Stimulated activated naive B cell treated with anti-CD40 and anti-IgM and Interleukin-4, amounts not matched to agents 10 μg/mL and 1 μg/mL and 100 μg/mL, for 72 hours (primary cell): ENCODE data around the gene TMEM45A.
"Not testable (repeated sequence)": the region's sequence is repeated elsewhere in the genome, so short reads cannot be mapped to it uniquely, and the experiment has no call there.

Experiments
- ATAC-seq, 2 donors: fragments of 150-1000 bp; cut with Tn5 transposase; replicated peaks; 2 replicates each; pipeline ENCODE4 v1.10.0; 2021; ENCODE audit warnings: moderate library complexity in 1 of 2
- DNase-seq: peaks from one replicate; pipeline ENCODE4 v3.0.0; 2021
- H3K27ac Mint-ChIP-seq: one replicate; pipeline ENCODE4 v1.8.0; 2022; ENCODE audit warnings: mild to moderate bottlenecking, mixed read lengths
- H3K27me3 Mint-ChIP-seq, 2 donors: one replicate each; pipeline ENCODE4 v1.8.0; 2022; ENCODE audit warnings: mixed read lengths in 2 of 2
- H3K36me3 Mint-ChIP-seq, 2 donors: one replicate each; pipeline ENCODE4 v1.8.0; 2022; ENCODE audit warnings: mixed read lengths in 2 of 2, mild to moderate bottlenecking in 1 of 2
- H3K4me1 Mint-ChIP-seq, 2 donors: one replicate each; pipeline ENCODE4 v1.8.0; 2022; ENCODE audit warnings: mixed read lengths in 2 of 2, mild to moderate bottlenecking in 1 of 2
- H3K4me3 Mint-ChIP-seq, 2 donors: one replicate each; pipeline ENCODE4 v1.8.0; 2022; ENCODE audit warnings: mild to moderate bottlenecking in 2 of 2, mixed read lengths in 2 of 2, moderate library complexity in 1 of 2
- H3K9me3 Mint-ChIP-seq, 2 donors: one replicate each; pipeline ENCODE4 v1.8.0; 2022; ENCODE audit warnings: mixed read lengths in 2 of 2, mild to moderate bottlenecking in 1 of 2

The TMEM45A gene

GRCh38 chr3:100492059-100493006 is at the start of gene TMEM45A:
TSS of gene TMEM45A (plus strand) at chr3:100492619. CDS start at chr3:100555212, 62,593 bp downstream.
- H3K9me3 Mint-ChIP-seq, result no peaks in the 10 kb centered on the region

GRCh38 chr3:100443690-100444089 is 48.7 kb upstream of the TMEM45A start:
- no peak overlapping the region for H3K4me3 Mint-ChIP-seq
- peaks cover 0 to 11% of the 10 kb centered on the region in 2 donors for H3K36me3 Mint-ChIP-seq
- no peaks in the 10 kb centered on the region for H3K27me3 Mint-ChIP-seq
- no peaks in the 10 kb centered on the region for H3K4me1 Mint-ChIP-seq
- DNase-seq (no peak), ATAC-seq (no peak)
- H3K27ac Mint-ChIP-seq, result no peak overlapping the region
- peaks cover 5 to 7% of the 10 kb centered on the region in 2 donors for H3K9me3 Mint-ChIP-seq

More at GRCh38 chr3:100492059-100493006, at the start of gene TMEM45A:
- peak; percentile 79 for DNase-seq
- peak within 1 kb of the TSS; percentile 62 for H3K27ac Mint-ChIP-seq
- H3K36me3 Mint-ChIP-seq, result no peaks in the 10 kb centered on the region
- peaks cover 12 to 23% of the 10 kb centered on the region in 2 donors for H3K4me1 Mint-ChIP-seq
- H3K27me3 Mint-ChIP-seq, result peaks cover 13 to 16% of the 10 kb centered on the region in 2 donors
- peak; percentile 95 to 97 for ATAC-seq
- H3K4me3 Mint-ChIP-seq, result peak within 1 kb of the TSS; percentile 78 to 88

GRCh38 chr3:100447067-100447466 is 45.4 kb upstream of the TMEM45A start:
- H3K36me3 Mint-ChIP-seq, result peaks cover 0 to 11% of the 10 kb centered on the region in 2 donors
- H3K27me3 Mint-ChIP-seq, H3K27ac Mint-ChIP-seq, H3K9me3 Mint-ChIP-seq, H3K4me3 Mint-ChIP-seq, ATAC-seq, DNase-seq, H3K4me1 Mint-ChIP-seq: not testable (repeated sequence)

- ATAC-seq (no peak), DNase-seq (no peak)
- no peak overlapping the region for H3K4me3 Mint-ChIP-seq
- H3K36me3 Mint-ChIP-seq, result peaks cover 0 to 5% of the 10 kb centered on the region in 2 donors
- no peaks in the 10 kb centered on the region for H3K4me1 Mint-ChIP-seq
- no peak overlapping the region for H3K27ac Mint-ChIP-seq
- H3K27me3 Mint-ChIP-seq, result no peaks in the 10 kb centered on the region
- H3K9me3 Mint-ChIP-seq, result peaks cover 2 to 4% of the 10 kb centered on the region in 2 donors
Measured at GRCh38 chr3:100448079-100448478, 44.3 kb upstream of the TMEM45A start.

GRCh38 chr3:100449214-100449613 is 43.2 kb upstream of the TMEM45A start:
- ATAC-seq, result no peak
- Mint-ChIP-seq H3K4me3 (no peak overlapping the region), H3K27me3 (no peaks in the 10 kb centered on the region), H3K27ac (no peak overlapping the region), H3K4me1 (no peaks in the 10 kb centered on the region), H3K36me3 (peaks cover 0 to 5% of the 10 kb centered on the region in 2 donors), H3K9me3 (peaks cover 2 to 4% of the 10 kb centered on the region in 2 donors)
- DNase-seq, result no peak

GRCh38 chr3:100454677-100455076 is 37.7 kb upstream of the TMEM45A start:
- Mint-ChIP-seq H3K36me3 (peaks cover 0 to 4% of the 10 kb centered on the region in 2 donors), H3K27me3 (no peaks in the 10 kb centered on the region), H3K4me3 (no peak overlapping the region), H3K27ac (no peak overlapping the region), H3K9me3 (peaks cover 0 to 2% of the 10 kb centered on the region in 2 donors), H3K4me1 (no peaks in the 10 kb centered on the region)
- ATAC-seq, result no peak
- DNase-seq, result no peak

GRCh38 chr3:100455841-100456550 is 36.4 kb upstream of the TMEM45A start:
- ATAC-seq (no peak), DNase-seq (no peak)
- no peaks in the 10 kb centered on the region for H3K27me3 Mint-ChIP-seq

GRCh38 chr3:100456745-100457144 is 35.7 kb upstream of the TMEM45A start:
- peaks cover 0 to 2% of the 10 kb centered on the region in 2 donors for H3K9me3 Mint-ChIP-seq
- no peaks in the 10 kb centered on the region for H3K27me3 Mint-ChIP-seq
- no peaks in the 10 kb centered on the region for H3K4me1 Mint-ChIP-seq
- DNase-seq (no peak), ATAC-seq (no peak)
- no peak overlapping the region for H3K27ac Mint-ChIP-seq
- peaks cover 0 to 4% of the 10 kb centered on the region in 2 donors for H3K36me3 Mint-ChIP-seq
- no peak overlapping the region for H3K4me3 Mint-ChIP-seq

More at GRCh38 chr3:100455841-100456550, 36.4 kb upstream of the TMEM45A start:
- H3K27ac Mint-ChIP-seq, result no peak overlapping the region
- H3K4me3 Mint-ChIP-seq, result no peak overlapping the region
- H3K9me3 Mint-ChIP-seq, result peaks cover 0 to 2% of the 10 kb centered on the region in 2 donors
- no peaks in the 10 kb centered on the region for H3K4me1 Mint-ChIP-seq
- peaks cover 0 to 4% of the 10 kb centered on the region in 2 donors for H3K36me3 Mint-ChIP-seq

GRCh38 chr3:100457811-100458210 is 34.6 kb upstream of the TMEM45A start:
- Mint-ChIP-seq H3K4me1 (no peaks in the 10 kb centered on the region), H3K4me3 (no peak overlapping the region), H3K27ac (no peak overlapping the region), H3K27me3 (no peaks in the 10 kb centered on the region), H3K36me3 (peaks cover 0 to 4% of the 10 kb centered on the region in 2 donors), H3K9me3 (peaks cover 0 to 2% of the 10 kb centered on the region in 2 donors)
- ATAC-seq (no peak), DNase-seq (no peak)

- peaks cover 0 to 2% of the 10 kb centered on the region in 2 donors for H3K9me3 Mint-ChIP-seq
- DNase-seq, result no peak
- H3K27me3 Mint-ChIP-seq, result peaks cover 0 to 5% of the 10 kb centered on the region in 2 donors
- no peak overlapping the region for H3K4me3 Mint-ChIP-seq
- H3K36me3 Mint-ChIP-seq, result peaks cover 0 to 4% of the 10 kb centered on the region in 2 donors
- H3K4me1 Mint-ChIP-seq, result peaks cover 0 to 5% of the 10 kb centered on the region in 2 donors
- H3K27ac Mint-ChIP-seq, result no peak overlapping the region
- ATAC-seq, result no peak
Measured at GRCh38 chr3:100458814-100459213, 33.6 kb upstream of the TMEM45A start.

GRCh38 chr3:100463002-100463401 is 29.4 kb upstream of the TMEM45A start:
- H3K4me1 Mint-ChIP-seq, result peaks cover 3 to 13% of the 10 kb centered on the region in 2 donors
- H3K27me3 Mint-ChIP-seq, result peaks cover 0 to 10% of the 10 kb centered on the region in 2 donors
- DNase-seq (no peak), ATAC-seq (peak; percentile 87 to 91)
- H3K9me3 Mint-ChIP-seq, result peaks cover 0 to 2% of the 10 kb centered on the region in 2 donors
- H3K4me3 Mint-ChIP-seq, result no peak overlapping the region
- H3K36me3 Mint-ChIP-seq, result peaks cover 0 to 2% of the 10 kb centered on the region in 2 donors
- no peak overlapping the region for H3K27ac Mint-ChIP-seq

GRCh38 chr3:100463646-100464155 is 28.7 kb upstream of the TMEM45A start:
- DNase-seq (no peak), ATAC-seq (no peak)
- Mint-ChIP-seq H3K27me3 (peaks cover 0 to 10% of the 10 kb centered on the region in 2 donors), H3K4me1 (peaks cover 3 to 13% of the 10 kb centered on the region in 2 donors), H3K36me3 (peaks cover 0 to under 1% of the 10 kb centered on the region in 2 donors), H3K4me3 (no peak overlapping the region), H3K27ac (no peak overlapping the region), H3K9me3 (peaks cover under 1 to 2% of the 10 kb centered on the region in 2 donors)

- Mint-ChIP-seq H3K4me1 (peaks cover 3 to 13% of the 10 kb centered on the region in 2 donors), H3K27ac (no peak overlapping the region), H3K4me3 (no peak overlapping the region), H3K27me3 (peaks cover 0 to 10% of the 10 kb centered on the region in 2 donors), H3K9me3 (peaks cover 10% of the 10 kb centered on the region in 2 donors), H3K36me3 (peaks cover 0 to 3% of the 10 kb centered on the region in 2 donors)
- ATAC-seq, result peak in 1 of 2 donors; percentile 42
- DNase-seq, result no peak
Measured at GRCh38 chr3:100465892-100466777, 26.3 kb upstream of the TMEM45A start.
